ENCODE measurements around the gene GOLGA3.
"Not testable (repeated sequence)": the region's sequence is repeated elsewhere in the genome, so short reads cannot be mapped to it uniquely, and the experiment has no call there.

The GOLGA3 gene, protein sequence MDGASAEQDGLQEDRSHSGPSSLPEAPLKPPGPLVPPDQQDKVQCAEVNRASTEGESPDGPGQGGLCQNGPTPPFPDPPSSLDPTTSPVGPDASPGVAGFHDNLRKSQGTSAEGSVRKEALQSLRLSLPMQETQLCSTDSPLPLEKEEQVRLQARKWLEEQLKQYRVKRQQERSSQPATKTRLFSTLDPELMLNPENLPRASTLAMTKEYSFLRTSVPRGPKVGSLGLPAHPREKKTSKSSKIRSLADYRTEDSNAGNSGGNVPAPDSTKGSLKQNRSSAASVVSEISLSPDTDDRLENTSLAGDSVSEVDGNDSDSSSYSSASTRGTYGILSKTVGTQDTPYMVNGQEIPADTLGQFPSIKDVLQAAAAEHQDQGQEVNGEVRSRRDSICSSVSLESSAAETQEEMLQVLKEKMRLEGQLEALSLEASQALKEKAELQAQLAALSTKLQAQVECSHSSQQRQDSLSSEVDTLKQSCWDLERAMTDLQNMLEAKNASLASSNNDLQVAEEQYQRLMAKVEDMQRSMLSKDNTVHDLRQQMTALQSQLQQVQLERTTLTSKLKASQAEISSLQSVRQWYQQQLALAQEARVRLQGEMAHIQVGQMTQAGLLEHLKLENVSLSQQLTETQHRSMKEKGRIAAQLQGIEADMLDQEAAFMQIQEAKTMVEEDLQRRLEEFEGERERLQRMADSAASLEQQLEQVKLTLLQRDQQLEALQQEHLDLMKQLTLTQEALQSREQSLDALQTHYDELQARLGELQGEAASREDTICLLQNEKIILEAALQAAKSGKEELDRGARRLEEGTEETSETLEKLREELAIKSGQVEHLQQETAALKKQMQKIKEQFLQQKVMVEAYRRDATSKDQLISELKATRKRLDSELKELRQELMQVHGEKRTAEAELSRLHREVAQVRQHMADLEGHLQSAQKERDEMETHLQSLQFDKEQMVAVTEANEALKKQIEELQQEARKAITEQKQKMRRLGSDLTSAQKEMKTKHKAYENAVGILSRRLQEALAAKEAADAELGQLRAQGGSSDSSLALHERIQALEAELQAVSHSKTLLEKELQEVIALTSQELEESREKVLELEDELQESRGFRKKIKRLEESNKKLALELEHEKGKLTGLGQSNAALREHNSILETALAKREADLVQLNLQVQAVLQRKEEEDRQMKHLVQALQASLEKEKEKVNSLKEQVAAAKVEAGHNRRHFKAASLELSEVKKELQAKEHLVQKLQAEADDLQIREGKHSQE (N-terminal part only)

DNA sequence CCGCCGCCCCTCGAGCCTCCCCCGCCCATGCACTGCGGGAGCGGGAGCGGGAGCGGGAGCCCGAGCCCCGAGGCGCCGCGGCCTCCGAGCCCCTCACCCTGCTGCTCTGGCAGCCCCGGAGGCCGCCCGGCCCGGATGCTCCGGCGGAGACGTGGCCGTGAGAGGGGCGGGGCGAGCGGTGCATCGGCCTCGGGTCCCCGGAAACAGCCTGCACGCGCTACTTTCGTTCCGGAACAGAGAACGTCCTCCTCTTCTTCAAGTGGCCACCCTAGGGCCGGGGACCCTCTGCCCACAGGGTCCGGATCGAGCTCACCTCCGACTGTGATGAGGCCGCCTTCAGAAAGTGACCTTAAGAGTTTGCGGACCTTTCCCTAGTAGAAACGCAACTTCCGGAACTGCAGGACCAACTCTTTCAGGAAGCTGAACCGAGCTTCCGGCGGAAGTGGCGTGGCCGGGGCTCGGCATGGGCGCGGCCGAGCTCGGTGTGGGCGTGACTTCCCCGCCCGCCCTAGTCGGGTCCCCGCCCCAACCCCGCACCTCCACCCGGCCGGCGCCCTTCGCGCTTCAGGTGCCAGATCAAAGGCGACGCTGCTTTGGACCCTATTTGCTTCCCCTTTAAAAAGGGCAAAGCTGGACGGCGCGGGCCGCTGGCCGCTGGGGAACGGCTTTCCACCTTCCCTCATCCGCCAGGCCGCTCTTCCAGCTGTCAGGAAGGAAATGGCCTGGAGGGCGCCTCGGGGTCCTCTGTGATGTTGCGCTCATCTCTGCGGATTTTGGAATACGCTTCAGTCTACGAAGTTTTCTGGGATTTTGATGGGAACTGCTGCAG is at the start of gene GOLGA3:
Gene GOLGA3 (minus strand): TSS at position 164 of the 829 bp plus-strand sequence. CDS start 6,741 bp downstream, outside the sequence.
- DNase-seq = peak; percentile 94 to 96

DNA sequence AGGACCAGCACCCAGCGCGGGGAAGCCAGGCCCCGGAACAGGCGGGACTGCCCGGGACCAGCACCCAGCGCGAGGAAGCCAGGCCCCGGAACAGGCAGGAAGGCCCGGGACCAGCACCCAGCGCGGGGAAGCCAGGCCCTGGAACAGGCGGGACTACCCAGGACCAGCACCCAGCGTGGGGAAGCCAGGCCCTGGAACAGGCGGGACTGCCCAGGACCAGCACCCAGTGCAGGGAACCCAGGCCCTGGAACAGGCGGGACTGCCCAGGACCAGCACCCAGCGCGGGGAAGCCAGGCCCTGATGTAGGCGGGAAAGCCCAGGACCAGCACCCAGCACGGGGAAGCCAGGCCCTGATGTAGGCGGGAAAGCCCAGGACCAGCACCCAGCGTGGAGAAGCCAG is 46.0 kb upstream of the GOLGA3 start:
- DNase-seq = not testable (repeated sequence)

DNA sequence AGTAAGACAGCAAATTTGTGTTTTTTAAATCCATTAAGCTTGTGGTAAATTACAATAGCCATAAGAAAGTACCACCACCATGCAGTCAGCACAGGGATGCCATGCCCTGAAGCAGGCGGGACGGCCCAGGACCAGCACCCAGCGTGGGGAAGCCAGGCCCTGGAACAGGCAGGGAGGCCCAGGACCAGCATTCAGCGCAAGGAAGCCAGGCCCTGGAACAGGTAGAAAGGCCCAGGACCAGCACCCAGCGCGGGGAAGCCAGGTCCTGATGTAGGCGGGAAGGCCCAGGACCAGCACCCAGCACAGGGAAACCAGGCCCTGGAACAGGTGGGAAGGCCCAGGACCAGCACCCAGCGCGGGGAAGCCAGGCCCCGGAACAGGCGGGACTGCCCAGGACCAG is 45.5 kb upstream of the GOLGA3 start:
- no peak for DNase-seq

DNA sequence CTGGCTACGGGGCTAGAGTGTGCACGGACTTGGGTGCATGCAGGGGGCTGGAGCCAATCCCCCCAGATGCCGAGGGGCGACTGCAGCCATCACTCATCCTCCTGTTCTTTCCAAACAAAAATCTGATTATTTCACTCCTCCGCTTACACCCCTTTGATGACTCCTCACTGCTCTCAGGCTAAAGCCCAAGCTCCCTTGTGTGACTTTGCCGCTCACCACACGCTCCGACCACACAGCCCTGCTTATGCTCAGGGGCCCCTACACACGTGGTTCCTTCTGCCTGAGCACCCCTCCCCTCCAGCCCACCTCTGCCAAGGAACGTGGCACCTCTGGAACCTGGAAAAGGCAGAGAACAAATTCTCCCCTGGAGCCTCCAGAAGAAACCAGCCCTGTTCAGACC is 45.1 kb upstream of the GOLGA3 start:
- DNase-seq = no peak

DNA sequence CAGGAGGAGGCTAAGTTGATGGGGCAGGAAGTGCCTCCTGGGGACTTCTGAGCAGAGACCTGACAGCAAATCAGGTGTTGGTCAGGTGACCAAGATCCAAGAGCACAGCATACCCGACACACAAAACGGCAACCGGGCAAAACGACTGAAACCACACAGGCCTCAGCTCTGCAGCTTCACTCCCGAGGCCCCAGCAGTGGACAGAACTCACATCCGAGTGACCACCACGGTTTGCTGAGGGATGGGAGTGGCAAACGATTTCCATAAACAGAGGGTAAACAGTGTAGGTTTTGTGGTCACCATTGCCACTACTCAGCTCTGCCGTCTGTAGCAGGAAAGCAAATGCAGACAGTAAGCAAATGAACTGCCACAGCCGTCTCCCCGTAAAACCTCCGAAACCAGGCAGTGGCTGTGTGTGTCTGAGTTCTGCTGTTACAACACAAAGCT is 44.3 kb upstream of the GOLGA3 start:
- no peak for DNase-seq

DNA sequence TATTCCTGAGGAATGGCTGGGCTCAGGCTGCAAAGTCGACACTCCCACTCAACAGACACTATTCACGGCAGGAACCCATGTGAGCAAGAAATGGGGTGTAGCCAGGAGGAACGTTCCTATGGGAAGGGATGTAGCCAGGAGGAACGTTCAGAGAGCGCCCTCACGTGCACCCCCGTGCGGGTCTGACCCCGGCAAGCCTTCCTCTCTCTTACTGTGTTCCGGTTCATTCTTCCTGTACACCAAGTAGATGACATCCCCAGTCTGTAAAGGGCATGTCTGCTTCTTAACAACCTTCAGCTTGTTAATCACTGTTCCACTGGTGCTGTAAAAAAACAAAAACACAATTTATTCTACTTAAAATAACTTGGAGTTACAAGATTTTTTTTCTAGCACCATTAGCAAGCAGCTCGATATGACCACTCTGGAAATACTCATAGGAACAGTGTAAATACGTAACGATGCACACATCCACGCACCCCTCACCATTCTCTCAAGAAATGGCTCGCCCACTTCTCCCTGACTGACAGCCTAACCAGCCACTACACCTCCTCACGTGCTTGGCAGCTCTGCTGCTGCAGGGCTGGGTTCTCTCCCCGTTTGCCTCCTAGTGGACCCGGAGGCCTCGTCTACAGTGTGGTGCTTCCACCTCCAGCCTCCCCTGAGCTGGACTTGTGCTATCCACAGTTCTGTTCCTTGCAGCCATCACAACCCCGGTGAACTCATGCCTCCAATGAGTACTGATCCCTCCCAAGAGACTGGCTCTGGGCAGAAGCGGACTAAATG is 43.6 kb upstream of the GOLGA3 start:
- no peak for DNase-seq

DNA sequence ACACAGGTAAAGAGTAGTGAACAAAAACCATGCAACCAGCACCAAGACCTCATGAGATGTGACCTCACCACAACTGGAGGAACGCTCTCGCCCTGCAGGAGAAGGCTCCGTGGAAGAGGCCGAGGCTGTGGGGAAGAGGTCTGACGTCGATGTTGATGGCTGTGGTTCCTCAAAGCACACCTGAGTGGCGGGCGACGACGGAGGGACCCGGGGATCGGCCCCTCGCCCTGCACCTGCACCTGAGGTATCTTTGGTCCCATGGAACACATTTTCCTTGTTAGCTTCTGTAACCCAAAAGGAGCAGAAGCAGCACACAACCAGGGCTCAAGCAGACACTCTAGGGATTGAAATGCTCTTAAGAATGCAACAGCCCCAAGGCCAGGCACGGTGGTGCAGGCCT is 40.9 kb upstream of the GOLGA3 start:
- DNase-seq = no peak

DNA sequence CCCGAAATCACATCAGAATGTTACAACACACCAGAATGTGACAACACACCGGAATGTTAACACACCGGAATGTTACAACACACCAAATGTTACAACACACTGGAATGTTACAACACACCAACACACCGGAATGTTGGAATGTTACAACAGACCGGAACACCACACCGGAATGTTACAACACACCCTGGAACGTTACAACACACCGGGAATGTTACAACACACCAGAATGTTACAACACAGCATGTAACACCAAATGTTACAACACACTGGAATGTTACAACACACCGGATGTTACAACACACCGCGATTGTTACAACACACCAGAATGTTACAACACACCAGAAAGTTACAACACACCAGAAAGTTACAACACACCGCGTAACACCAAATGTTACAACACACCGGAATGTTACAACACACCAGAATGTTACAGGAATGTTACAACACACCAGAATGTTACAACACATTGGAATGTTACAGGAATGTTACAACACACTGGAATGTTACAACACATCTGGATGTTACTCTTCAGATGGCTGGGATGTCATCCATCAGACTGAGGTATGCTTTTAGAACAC is 37.7 kb upstream of the GOLGA3 start:
- DNase-seq = no peak

DNA sequence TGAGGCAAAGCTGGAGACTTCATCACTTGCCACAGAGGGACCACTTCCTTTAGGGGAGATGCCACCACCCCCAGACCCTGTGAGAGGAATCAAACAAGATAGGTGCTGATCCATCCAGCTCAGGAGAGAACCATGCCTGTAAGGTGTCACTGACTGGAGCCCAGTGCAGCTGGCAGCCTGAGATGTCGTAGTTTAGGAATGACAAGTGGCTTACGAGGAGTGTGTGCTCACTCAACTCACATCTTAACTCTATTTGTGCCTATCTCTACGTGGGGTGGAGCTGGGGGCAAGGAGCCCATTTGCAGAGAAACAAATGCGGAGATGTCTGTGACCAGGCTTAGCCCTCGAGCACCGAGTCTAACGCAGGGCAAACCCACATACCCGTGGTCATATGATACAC is 32.9 kb upstream of the GOLGA3 start:
- no peak for DNase-seq

DNA sequence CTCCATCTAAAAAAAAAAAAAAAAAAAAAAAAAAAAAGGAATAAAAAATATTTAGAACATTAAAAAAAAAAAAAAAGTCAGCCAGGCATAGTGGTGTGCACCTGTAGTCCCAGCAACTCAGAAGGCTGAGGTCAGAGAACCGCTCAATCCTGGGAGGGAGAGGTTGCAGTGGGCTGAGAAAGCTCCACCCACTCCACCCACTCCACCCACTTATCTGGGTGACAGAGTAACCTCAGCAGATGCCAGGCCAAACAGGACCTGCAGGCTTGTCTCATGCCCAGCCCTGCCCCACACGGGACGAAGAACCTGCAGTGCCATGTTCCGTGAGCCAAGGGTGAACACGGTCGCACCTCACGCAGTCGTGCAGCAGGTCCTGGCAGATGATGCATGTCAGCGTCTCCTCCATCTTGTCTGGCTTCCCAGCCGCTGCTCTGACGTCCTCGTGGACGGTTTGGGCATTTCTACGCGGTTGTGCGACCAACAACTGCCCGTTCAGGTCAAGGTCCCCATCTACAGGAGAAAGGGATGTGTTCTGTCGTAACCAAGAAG is 30.1 kb upstream of the GOLGA3 start:
- DNase-seq = peak; percentile 14 to 15

DNA sequence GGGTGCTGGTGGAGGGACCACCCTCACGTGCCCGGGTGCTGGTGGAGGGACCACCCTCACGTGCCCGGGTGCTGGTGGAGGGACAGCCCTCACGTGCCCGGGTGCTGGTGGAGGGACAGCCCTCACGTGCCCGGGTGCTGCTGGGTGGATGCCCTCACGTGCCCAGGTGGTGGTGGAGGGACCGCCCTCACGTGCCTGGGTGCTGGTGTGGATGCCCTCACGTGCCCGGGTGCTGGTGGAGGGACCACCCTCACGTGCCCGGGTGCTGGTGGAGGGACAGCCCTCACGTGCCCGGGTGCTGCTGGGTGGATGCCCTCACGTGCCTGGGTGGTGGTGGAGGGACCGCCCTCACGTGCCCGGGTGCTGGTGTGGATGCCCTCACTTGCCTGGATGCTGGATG is 28.4 kb upstream of the GOLGA3 start:
- not testable (repeated sequence) for DNase-seq

DNA sequence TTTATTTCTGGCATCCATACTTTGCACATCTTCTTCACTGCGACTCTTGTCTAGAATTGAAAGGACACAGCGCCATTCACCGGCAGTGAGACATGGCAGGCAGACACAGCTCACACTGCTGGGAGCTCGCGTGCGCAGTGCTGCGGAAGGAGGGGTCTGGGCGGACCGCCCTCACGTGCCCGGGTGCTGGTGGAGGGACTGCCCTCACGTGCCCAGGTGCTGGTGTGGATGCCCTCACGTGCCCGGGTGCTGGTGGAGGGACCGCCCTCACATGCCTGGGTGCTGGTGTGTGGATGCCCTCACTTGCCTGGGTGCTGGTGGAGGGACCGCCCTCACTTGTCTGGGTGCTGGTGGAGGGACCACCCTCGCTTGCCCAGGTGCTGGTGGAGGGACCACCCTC is 27.9 kb upstream of the GOLGA3 start:
- no peak for DNase-seq

DNA sequence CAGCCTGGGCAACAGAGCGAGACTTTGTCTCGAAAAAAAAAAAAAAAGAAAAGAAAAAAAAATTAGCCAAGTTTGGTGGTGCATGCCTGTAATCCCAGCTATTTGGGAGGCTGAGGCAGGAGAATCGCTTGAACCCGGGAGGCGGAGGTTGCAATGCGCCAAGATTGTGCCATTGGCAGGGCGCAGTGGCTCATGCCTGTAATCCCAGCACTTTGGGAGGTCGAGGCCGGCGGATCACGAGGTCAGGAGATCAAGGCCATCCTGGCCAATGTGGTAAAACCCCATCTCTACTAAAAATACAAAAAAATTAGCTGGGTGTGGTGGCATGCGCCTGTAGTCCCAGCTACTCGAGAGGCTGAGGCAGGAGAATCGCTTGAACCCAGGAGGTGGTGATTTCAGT is 26.5 kb upstream of the GOLGA3 start:
- not testable (repeated sequence) for DNase-seq

DNA sequence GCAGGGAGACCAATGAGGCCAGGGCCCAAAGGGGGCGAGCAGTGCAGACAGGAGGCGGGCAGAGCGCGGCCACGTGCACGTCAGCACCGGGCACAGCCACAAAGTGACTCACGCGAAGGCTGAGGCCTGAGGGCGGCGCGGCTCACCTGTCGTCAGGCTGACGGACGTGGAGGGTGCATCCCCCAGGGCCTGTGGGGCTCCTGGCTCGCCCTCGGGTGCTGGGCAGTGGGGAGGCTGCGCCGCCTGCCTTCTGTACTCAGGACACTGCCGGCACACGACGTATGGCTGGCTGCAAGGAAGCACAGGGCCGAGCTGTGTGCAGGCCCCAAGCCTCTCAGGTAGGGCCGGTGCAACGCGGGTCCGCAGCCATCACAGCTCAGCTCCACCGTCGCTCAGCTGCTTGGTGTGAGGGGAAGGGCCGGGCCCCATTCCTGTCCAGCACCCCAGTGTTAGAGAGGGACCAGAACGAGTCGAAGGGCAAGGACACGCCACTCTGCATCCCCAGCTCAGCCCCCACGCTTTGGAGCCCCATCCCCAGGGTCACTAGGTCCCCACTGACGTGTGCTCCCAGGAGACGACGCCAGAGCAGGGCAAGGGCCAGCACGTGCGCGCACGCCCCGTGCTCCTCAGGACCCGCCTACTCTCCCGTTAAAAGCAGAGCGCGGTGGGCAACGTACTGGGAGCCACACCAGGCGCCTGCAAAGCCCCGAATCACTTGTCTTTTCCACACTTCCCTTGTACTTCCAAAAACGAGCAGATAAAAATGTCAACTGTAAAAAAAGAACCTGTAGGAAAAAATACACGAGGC is 24.8 kb upstream of the GOLGA3 start:
- no peak for DNase-seq

DNA sequence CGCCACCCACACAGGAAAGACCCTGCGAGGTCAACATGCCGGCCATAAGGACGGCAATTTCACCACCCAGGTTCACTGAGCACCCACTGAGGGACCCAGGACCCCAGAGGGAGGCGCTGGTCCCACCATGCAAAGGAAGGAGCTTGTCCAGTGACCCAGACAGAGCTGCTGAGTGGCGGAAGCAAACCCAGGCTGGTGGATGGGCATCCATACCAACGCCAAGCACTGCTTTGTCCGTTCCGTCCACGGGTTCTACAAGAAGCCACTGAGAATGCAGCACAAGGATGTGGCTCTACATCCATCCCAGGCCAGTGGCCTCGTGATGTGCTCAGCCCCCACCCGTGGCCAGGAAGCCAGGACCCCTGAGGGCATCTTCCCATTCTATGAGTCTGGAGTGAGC is 23.8 kb upstream of the GOLGA3 start:
- no peak for DNase-seq

DNA sequence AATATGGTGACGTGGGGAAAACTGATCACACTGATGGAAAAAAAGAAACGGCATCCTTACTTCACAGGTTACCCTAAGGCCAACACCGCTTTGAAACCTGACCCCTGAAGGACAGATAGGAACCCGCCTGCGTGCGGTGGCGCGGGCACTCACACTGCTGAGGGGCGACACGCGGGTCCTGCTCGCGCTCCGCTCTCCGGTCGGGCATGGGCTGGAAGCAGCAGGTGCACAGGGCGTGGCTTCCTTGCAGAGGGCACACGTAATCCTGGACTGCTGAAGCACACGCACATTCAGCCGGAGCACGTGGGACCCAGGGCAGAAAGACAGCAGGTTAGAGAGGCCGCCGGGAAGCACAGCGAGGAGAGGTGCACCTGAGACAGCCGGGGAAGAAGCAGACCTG is 22.8 kb upstream of the GOLGA3 start:
- no peak for DNase-seq

DNA sequence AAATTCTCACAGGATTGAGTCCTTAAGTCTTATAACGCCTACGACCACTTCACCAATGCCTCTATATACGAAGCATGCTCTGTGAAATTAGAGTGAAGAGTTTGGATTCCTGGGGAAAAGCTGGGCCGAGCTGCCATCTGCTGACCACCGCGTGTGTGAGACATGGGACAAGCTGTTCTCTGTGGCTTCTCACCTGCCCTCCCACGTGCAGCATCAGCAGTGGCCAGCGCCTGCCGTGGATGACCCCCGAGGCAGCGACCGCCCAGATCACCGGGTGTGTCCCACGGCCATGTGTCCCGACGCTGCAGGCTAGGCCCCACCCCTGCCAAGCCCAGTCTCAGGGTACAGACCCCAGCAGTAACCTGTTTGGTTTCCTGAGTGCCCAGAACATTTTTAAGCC is 21.6 kb upstream of the GOLGA3 start:
- no peak for DNase-seq

DNA sequence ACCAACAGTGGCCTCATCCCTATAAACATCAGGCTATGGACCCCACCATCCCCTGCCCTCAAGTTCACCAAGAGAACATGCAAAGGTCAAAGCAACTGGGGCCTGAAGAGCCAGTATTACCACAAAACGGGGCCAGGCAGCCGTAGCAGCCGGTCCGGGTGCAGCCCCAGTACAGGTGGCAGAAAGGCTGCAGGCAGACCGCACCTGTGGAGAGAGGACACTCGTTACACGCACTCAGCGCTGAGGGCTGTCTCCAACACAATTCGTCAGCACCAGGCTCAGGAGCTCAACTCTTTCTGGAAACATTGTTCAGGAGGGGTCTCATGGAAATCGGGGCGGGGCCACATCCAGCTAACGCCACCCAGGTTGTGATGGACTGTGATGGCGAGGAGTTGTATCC is 19.9 kb upstream of the GOLGA3 start:
- no peak for DNase-seq

All from activated CD4-positive, alpha-beta T cell treated with anti-CD3 and anti-CD28 coated beads for 4 hours (primary cell).